PFSK-1 (cell line): ENCODE results near the gene CCDC127.

Experiments used
- POLR2AphosphoS5 ChIP-seq: IDR thresholded peaks from 2 replicates; pipeline ENCODE4 v1.6.1; 2012; ENCODE audit warnings: low read depth, mild to moderate bottlenecking, control low read depth, low read length, moderate library complexity
- REST ChIP-seq, 2 experiments: IDR thresholded peaks; 2 replicates each; pipeline versions ENCODE4 v1.6.1 to v1.8.0; 2011 to 2012; ENCODE audit warnings: low read depth in 2 of 2, low read length in 2 of 2, control low read depth in 1 of 2, inconsistent platforms in 1 of 2, mild to moderate bottlenecking in 1 of 2, moderate library complexity in 1 of 2; ENCODE audit not compliant: insufficient read depth in 1 of 2
- SIN3A ChIP-seq: IDR thresholded peaks from 2 replicates; pipeline ENCODE4 v1.6.1; 2012; ENCODE audit warnings: mild to moderate bottlenecking, low read length, moderate library complexity, borderline replicate concordance; ENCODE audit not compliant: insufficient read depth
- TAF1 ChIP-seq: IDR thresholded peaks from 2 replicates; pipeline ENCODE4 v1.6.1; 2012; ENCODE audit warnings: low read length, control low read depth, borderline replicate concordance; ENCODE audit not compliant: insufficient read depth

GRCh38 chr5:201672-202071 lies 16.3 kb downstream of the CCDC127 start:
- no peak for TF ChIP-seq POLR2AphosphoS5
- TF ChIP-seq TAF1: no peak
- no peak for TF ChIP-seq REST (IDR thresholded peaks at IDR 0.05; ENCODE audit: insufficient read depth in 1 of 2, low read depth in 2 of 2, low read length in 2 of 2)
- TF ChIP-seq SIN3A: no peak
